HG03159 (cell line): ENCODE measurements around the gene MSRB1.
"Not testable (repeated sequence)": the region's sequence is repeated elsewhere in the genome, so short reads cannot be mapped to it uniquely, and the experiment has no call there.

Experiments used
- ATAC-seq: cut with Tn5 transposase; IDR thresholded peaks from one replicate; pipeline ENCODE4 v1.9.1; 2021; ENCODE audit warnings: mild to moderate bottlenecking, moderate library complexity; ENCODE audit not compliant: unreplicated experiment

Gene MSRB1

DNA sequence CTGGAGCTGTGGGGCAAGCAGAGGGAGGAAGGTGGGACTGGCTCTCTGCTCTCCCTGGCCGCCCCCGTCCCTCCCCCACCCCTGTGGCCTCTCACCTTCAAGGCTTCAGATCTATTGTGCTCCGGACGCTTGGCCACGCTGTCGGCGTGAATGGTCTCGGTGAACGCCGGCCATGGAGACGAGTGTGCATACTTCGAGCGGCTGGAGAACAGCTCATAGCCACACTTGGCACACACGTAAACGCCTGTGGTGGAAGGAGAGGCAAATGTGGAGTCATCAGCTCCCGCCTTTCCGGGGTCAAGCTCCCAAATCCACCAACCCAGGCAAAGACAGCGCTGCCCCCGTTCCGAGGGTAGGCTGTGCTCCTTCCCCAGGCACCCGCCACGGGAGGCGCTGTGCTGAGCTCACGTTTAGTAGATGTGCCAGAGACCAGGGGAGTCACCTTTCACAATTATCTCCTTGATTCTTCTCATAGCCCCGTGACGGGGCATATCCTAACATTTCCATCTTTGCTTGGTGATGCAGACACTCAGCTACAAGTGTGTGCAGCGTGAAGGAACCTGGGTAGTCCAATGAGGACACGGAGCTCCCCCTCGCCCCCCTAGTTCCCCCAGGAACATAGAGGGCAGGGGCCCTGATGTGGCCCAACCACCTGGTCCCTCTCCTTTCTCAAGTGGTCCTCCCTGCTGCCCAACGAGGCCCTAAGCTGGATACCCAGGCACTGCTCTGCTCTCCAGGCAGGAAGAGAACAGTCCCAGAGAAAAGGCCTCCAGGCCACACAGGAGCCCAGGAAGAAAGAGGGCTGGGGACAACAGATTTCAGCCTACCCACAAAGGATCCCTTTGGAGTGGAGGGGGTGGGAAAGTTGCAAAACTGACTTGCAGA lies 1.6 kb downstream of the MSRB1 start:
- no peak for ATAC-seq

DNA sequence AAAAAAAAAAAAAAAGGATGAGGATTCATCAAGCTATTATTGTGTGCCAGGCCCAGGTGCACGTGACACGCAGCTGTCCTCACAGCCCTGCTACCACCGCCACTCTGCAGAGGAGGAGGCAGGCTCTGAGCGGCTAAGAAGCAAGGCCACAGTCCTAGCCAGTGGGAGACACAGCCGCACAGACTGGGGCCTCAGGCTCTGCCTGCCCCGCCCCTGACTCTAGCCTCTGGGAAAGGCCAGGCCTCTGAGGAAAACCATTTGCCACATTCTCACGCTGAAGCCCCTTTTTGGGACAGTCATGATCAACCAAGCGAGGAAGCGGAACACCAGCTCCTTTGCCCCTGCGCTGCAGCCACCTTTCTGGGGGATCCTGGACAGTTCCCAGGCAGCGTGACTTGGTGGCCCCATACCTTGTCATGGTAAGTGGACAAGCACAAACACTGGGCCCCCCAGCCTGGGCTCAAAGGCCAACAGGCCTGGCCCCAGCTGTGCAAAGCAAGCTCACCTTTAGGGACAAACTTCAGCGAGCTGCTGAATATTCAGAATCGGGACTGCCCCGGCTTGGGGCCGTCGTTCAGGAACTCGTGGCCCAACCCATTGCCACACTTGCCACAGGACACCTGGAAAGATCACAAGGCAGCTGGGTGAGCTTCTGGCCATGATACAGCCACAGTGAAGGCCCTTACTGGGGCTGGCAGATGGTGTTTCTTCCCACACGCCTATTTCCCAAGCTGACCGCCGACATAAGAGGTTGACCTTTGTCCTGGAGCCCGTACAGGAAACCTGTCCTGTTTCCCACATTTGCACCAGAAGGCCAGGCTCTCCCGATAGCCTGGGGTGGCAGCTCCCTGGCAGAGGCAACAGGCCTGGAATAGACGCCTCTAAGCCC lies 2.5 kb downstream of the MSRB1 start:
- no peak for ATAC-seq

DNA sequence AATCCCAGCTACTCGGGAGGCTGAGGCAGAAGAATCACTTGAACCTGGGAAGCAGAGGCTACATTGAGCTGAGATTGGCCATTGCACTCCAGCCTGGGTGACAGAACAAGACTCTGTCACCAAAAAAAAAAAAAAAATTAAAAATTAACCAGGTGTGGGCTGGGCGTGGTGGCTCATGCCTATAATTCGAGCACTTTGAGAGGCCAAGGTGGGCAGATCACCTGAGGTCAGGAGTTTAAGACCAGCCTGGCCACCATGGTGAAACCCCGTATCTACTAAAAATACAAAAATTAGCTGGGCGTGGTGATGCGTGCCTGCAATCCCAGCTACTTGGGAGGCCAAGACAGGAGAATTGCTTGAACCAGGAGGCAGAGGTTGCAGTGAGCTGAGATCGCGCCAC lies 3.2 kb downstream of the MSRB1 start:
- ATAC-seq, result not testable (repeated sequence)

DNA sequence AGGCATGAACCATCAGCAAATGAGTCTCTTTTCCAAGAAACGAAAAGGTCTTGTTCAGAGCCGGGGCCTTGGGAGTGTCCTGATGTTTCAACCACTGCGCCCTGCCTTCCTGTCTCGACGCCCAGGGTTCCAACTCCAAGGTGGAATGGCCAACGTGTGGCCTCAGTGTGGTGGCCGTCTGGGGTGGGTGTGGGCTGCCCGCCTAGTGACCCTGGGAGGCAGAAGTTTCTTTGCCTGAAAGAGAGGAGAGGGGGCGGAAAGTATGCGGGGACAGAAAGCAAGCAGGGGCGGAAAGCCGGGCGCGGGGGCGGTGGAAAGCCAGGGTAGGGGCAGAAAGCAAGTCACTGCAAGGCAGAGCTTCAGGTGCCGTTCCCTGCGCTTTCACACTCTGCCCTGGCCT lies 4.1 kb downstream of the MSRB1 start:
- ATAC-seq, result no peak

DNA sequence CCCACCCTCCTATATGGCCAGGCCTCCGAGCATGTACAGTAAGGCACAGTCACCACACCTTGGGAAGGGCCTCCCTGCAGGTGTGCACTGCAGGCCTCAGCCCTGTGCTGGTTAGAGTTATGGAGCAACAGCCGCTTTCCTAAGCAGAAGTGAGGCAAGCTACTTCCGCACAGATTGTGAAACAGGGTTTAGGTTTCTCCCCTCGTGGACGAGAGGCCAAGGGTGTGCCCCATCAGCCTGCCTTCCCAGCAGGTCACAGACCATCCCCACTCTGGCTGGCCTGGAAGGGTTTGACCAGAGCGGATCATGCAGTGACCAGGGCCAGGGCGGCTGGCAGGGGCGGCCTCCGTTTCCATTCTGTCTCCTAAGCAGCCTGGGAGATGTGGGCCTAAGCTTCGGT lies 4.7 kb downstream of the MSRB1 start:
- ATAC-seq, result no peak

DNA sequence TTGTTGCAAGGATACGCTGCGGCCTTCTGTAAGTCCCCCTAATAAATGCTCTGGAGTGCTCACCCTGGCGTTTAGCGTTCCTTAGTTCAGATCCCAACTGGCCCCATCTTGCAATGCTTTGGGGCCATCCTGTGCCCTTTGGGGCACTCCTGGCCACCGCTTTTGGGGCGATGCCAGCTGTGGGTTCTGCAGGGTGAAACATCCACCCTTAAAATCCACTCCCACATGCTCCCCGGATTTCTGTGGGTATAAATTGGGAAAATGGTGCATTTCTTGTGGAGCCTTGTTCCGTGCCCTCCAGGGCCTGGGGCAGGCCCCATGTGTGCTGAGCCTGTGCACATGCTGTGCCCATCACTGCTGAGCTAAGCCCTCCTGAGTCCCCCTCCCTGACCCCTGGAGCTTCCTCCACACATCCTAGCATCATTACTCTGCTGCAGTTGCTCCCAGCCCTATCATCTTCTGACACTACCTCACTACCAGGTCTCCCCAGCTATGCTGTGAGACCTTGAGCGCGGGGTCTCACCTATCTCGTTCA lies 6.0 kb downstream of the MSRB1 start:
- no peak for ATAC-seq

DNA sequence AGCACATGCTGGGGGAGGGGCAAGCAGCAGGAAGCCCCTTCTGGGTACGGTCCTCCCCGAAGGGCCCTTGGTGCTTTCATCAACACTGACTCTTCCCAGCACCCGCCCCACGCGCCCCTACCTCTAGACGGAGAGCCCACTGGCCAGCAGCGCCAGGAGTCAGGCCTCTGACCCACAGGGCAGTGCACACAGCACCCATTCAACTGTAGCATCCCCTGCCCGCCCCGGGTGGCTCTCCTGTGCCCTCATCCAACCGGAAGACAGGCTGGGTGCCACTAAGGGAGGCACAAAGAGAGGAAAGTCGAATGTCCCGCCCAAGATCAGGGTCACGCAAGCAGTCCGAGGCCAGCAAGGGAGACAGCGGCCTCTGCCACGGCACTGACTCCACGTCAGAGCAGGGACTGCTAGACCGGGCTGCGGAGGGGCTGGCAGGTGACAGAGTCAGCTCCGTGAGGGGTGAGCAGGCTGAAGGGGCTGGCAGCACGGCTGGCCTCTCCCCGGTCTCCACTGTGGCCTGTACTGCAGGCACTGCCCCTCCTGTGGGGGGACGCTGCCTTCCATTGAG lies 9.8 kb downstream of the MSRB1 start:
- no peak for ATAC-seq

DNA sequence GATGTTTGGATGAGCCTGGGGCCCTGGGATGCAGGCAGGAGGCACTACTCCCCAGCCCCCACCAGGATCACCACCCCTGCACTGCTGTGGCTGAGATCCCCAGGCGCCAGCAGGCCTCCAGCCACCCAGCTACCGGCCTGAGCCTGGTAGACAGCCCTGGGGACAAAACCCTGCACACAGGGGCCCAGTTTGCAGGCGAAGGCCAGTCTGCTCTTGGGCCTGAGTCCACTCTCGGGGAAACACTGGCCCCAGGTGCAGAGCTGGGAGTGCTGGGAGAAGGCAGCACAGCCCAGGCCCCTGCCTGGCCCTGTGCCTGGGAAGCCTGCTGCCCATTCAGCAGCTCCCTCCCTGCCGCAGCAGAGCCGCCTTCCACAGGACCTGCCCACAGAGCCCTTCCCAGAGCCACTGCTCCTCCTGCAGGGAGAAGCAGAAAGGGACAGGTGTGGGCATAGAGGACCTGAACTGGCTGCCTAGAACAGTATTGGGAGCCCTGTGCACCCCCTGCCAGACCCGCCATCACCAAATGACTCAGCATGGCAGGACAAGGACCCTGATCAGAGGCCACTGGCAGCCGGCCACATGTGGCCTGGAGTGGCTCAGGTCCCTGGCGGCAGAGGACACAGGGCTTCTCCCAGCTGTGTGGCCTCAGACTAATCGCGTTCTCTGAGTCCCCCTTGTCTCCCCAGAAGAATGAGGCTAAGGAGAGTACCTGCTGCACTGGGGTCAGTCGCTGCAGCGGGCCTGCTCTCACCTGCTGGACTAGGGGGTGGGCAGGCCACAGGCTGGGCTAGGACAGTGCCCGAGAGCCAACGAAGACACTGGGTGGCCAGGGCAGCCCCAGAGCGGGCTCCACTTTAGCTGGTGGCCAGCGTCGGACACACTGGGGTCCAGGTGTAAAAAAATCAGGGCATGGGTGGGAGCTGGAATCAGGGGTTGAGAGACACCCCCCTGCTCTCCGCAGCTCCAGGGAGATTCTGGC lies 10.7 kb downstream of the MSRB1 start:
- ATAC-seq, result no peak

DNA sequence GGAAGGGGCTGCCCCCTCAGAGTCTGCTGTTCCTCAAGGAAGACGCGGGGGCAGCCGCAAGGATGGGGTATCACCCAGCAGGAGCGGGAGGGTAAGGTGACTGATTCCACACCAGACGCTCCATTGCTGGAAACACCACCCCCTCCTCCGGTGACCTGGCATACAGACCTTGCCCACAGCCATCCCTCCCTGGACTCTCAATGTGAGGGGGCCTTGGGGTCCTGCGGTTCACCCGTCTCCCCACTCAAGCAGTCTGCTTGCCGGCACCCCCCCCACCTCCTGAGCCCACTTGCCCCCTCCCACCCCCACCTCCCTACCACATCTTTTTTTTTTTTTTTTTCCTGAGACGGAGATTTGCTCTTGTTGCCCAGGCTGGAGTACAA lies 12.7 kb downstream of the MSRB1 start:
- no peak for ATAC-seq

DNA sequence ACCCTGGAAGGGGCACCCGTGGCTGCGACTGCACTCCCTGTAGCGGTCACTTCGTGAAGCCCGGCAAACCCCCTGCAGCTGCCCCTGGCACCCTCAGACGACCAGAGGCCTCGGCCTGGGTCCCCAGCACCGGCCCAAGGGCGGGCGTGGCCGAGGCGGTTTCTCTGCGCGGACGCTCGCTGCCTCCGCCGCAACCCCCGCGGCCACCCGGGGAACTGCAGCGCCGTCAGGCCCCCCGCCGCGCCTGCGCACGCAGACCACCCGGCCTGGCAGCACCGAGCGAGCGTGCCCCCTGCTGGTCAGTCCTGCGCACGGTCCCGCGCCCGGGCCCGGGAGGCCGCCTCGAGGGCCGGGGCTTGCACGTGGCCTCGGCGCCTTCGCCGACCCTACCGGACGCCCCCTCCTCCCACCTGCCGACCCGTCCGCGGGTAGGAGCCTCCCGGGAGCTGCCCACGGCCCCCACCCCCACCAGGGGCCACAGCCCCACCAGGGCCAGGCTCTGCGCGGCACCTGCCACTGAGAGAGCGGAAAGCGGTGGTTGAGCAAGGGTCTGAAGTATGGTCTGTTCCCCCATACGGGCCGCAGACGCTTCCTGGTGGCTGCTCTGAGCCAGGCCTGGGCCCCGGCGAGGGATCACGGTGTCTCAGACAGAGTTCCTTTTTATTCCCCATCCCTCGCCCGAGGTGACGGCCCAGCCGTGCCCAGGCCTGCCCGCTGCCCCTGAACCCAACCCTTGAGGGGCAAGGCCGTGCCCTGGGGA lies 13.2 kb downstream of the MSRB1 start:
- ATAC-seq, result peak; percentile 79

DNA sequence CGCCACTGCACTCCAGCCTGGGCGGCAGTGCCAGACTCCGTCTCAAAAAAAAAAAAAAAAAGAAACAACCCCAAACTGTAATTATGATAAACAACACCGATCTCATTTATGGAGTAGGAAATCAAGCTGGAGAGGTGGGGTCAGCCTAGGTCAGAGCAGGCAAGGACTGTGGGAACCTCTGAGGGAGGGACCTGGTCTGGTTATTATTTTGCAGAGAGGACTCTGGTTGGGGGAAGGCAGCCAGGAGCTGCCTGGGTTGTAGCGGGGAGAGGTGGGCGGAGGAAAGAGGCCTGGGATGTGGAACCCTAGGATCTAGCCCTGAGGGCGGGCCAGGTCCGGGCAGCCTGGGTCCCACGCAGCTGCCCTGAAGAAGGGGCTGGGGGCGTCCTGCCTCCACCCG lies 13.9 kb downstream of the MSRB1 start:
- peak; percentile 17 for ATAC-seq

DNA sequence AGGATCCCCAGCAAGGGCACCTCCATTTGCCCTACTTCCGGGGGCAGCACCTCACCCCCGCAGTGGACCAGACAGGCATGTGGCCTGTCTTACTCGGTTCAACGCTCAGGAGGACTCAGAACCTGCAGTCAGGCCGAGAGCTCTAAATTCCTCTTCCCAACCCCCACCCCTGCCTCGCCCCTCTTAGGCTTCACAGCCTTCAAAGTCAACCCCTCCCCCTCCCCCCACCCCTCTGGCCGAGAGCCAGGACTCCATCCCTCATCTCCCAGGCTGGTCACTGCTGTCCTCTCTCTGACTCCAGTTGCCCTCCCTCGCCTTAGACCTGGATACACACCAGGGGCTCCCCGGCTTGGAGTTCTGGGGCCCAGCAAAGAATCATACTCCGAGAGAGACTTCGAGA lies 16.7 kb downstream of the MSRB1 start:
- ATAC-seq, result no peak

DNA sequence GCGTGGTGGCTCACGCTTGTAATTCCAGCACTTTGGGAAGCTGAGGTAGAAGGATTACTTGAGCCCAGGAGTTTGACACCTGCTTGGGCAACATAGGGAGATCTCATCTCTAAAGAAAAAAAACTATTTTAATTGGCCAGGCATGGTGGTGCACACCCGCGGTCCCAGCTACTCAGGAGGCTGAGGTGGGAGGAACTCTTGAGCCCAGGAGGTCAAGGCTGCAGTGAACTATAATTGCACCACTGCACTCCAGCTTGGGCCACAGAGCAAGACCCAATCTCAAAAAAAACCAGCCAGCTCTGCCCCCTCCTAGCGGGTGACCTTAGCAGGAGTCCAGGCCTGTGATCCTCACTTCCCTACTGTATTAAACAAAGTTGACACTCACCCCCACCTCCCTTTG lies 18.9 kb downstream of the MSRB1 start:
- no peak for ATAC-seq

DNA sequence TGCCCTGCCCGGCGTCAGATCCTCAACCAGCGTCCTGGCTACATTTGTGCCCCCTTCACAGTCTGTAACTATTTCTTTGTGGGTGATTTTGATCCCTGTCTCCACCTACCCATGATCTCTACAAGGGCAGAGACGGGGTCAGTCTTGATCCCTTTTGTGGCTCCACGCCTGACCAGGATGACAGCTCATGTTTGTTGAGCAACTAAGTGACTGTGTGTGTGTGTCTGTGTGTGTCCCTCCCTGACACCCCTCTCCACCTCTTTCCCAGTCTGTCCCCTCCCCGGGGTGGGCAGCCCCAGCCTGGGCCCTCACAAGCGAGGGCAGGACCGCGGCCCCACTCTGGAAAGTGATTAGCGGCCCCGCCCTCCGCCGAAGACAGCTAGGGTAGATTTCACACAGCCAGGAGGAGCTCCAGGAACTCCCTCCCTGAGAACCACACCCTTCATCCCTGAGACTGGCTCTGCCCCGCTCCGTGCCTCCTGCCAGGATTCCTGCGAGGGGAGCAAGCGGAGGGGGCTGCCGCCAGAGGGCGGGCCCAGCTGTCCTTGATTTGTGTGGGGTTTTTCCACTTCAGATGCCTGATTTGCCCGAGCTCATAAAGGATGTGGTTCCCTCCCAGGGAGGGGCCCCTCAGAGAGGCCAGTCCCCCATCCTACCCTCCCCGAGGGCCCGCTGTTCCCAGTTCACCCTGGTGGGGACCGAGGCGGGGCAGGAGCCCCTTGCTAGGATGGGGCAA lies 19.5 kb downstream of the MSRB1 start:
- no peak for ATAC-seq

DNA sequence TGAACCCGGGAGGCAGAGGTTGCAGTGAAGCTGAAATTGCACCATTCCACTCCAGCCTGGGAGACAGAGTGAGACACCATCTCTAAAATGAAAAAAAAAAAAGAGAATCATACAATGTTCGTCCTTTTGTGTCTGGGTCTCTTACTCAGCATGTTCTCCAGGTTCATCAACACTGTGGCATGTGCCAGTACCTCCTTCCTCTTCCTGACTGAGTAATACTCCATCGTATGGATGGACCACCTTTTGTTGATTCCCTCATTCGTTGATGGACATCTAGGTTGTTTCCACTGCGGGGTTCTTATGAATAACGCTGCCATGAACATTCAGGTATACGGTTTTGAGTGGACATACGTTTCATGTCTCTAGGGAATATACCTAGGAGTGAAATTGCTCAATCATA lies 20.6 kb downstream of the MSRB1 start:
- no peak for ATAC-seq

DNA sequence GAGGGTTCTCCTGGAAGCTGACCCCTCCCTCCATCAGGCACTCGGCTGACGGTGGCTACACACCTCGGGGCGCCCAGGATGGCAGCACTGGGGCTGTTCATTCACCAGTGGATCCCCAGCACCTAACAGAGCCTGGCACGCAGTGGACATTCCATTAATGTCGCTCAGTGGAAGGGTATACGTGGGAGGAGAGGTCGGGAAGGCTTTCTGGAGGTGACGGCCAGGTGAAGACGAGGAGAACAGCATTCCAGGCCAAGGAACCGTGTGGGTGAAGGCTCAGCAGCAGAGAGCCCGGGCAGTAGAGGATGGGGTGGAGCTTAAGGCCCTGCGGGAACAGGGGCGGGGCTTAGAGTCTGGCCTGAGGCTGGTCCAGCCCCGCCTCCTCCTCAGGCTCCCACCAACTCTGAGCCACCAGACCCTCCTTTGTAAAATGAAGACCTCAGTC lies 22.2 kb downstream of the MSRB1 start:
- no peak for ATAC-seq

DNA sequence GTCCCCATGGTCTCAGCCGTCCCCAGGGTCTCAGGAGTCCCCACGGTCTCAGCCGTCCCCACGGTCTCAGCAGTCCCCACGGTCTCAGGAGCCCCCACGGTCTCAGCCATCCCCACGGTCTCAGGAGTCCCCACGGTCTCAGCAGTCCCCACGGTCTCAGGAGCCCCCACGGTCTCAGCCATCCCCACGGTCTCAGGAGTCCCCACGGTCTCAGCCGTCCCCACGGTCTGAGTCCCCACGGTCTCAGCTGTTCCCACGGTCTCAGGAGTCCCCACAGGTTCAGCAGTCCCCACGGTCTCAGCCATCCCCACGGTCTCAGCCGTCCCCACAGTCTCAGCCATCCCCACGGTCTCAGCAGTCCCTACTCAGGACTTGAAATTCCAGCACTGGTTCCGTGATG lies 22.9 kb downstream of the MSRB1 start:
- ATAC-seq, result not testable (repeated sequence)

DNA sequence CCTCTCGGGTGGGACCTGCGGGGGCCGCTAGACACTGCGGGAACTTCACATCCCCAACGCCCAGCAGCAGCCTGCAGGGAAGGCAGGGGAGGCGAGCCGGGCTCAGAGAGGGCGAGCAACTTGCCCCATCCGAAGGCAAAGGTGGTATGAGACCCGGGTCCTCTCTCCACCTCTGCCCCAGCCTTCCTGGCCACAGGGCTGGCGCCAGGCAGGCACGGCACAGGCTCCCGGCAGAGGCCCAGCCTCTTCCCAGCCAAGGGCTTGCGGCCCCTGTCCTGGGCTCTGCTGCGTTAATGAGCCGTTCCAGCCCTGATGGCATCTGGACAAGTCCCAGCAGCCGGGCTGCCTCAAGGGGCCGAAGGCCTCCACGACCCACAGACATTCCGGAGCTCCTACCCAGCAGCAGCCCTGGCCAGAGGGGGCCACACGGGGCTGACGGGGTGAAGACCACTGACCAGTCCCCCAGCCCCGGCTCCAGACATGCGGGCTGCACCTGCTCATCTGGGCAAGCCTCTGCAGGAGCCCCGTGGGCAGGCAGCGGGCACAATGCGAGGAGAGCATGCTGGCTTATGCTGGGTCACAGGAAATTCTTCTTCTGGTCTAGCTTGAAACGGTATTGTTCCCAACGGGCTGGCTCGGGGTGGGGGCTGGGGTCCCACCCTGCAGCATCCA lies 23.5 kb downstream of the MSRB1 start:
- ATAC-seq, result no peak
